HG03565 (cell line): Measurements from ENCODE around the gene KRTAP9-4.
"Not testable (repeated sequence)": the region's sequence is repeated elsewhere in the genome, so short reads cannot be mapped to it uniquely, and the experiment has no call there.

ENCODE experiments used
- ATAC-seq: cut with Tn5 transposase; IDR thresholded peaks from one replicate; pipeline ENCODE4 v1.9.1; 2021; ENCODE audit warnings: mild to moderate bottlenecking, moderate library complexity; ENCODE audit not compliant: unreplicated experiment

KRTAP9-4 gene, protein sequence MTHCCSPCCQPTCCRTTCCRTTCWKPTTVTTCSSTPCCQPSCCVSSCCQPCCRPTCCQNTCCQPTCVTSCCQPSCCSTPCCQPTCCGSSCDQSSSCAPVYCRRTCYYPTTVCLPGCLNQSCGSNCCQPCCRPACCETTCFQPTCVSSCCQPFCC

DNA sequence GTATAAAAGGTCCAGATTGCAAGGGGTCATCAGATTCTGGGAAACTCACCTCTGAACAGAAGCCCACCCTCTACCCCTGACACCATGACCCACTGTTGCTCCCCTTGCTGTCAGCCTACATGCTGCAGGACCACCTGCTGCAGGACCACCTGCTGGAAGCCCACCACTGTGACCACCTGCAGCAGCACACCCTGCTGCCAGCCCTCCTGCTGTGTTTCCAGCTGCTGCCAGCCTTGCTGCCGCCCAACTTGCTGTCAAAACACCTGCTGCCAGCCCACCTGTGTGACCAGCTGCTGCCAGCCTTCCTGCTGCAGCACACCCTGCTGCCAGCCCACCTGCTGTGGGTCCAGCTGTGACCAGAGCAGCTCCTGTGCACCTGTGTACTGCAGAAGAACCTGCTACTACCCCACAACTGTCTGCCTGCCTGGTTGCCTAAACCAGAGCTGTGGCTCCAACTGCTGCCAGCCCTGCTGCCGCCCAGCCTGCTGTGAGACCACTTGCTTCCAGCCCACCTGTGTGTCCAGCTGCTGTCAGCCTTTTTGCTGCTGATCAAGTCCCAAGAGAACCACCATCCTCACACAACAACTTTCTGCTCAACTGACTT lies at the start of gene KRTAP9-4:
Gene KRTAP9-4, plus strand, starts transcription at position 51 of the 604 bp plus-strand sequence. Its CDS starts 34 bp downstream, at position 85.
- not testable (repeated sequence) for ATAC-seq

- ATAC-seq: no peak
Observed at GRCh38 chr17:41211845-41212466, 37.5 kb upstream of the KRTAP9-4 start.

- no peak for ATAC-seq
Observed at GRCh38 chr17:41212524-41213169, 36.8 kb upstream of the KRTAP9-4 start.

DNA sequence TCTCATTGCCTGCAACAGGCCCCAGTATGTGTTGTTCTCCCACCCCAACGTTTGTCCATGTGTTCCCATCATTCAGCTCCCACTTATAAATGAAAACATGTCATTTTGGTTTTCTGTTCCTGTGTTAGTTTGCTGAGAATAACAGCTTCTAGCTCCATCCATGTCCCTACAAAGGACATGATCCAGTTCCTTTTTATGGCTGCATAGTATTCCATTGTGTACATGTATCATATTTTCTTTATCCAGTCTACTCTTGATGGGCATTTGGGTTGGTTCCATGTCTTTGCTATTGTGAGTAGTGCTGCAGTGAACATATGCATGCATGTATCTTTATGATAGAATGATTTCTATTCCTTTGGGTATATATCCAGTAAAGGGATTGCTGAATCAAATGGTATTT lies 33.8 kb upstream of the KRTAP9-4 start:
- ATAC-seq: no peak

DNA sequence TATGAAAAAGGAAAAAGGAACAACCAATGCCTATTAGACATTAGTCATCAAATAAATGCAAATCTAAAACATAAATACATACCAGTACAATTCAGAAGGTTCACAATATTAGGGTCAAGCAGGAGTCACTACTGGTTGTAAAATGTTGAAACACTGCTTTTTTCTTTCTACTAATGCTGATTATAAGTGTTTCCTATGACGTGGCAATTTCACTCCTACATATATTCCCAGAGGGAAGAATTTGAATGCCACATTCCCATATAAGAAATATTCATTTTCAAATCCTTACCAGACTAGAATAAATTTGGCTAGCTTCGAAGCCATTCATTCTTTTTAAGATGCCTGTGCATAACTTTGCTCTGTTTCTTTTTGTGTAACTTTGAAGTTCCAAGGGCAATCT lies 25.7 kb upstream of the KRTAP9-4 start:
- no peak for ATAC-seq

GRCh38 chr17:41226051-41226450 lies 23.4 kb upstream of the KRTAP9-4 start:
- no peak for ATAC-seq

- not testable (repeated sequence) for ATAC-seq
Observed at GRCh38 chr17:41226598-41227095, 22.8 kb upstream of the KRTAP9-4 start, which contains the start of gene KRTAP9-2. Gene KRTAP9-2, plus strand, starts transcription at chr17:41226648. Its CDS starts 7 bp downstream, at chr17:41226655.

DNA sequence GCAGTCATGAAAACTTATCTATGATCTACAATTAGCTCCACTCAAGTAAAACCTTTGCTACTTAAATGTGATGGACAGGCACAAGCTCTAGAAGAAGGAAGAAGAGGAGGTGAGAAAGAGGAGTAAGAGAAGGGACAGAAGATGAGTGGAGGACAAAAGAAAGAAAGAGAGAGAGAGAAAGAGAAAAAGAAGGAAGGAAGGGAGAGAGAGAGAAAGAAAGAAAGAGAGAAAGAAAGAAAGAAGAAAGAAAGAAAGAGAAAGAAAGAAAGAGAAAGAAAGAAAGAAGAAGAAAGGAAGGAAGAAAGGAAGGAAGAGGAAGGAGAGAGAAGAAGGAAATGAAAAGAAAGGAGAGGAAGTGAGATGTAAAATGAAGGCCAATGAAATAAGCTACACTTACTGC lies 19.4 kb upstream of the KRTAP9-4 start:
- no peak for ATAC-seq

- ATAC-seq: no peak
Observed at GRCh38 chr17:41231731-41232130, 17.8 kb upstream of the KRTAP9-4 start.

- ATAC-seq: not testable (repeated sequence)
Observed at GRCh38 chr17:41232399-41233105, 16.9 kb upstream of the KRTAP9-4 start, which contains the start of gene KRTAP9-3. Gene KRTAP9-3, plus strand, starts transcription at chr17:41232449. Its CDS starts 53 bp downstream, at chr17:41232502.

DNA sequence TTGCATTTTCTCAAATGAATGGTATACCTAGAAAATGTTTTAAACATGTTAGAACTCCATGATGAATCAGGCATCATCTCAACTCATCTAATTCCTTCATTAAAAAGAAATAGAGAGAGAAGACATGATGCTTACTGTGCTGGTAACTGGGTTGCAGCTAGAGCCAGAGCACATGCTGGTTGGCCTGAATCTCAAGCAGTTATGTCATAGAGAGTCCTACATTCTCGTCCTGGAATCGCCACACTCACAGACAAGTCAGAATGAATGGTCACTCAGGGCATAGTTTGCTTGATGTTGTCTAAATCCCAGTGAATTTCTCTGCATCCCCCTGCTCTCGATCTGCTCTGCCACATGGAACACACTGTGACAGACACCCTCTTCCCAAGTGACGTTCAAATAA lies 12.4 kb upstream of the KRTAP9-4 start:
- ATAC-seq: not testable (repeated sequence)

GRCh38 chr17:41237949-41238437 lies 11.5 kb upstream of the KRTAP9-4 start, which contains the start of gene KRTAP9-8:
Gene KRTAP9-8, plus strand, starts transcription at chr17:41237999. Its CDS starts 53 bp downstream, at chr17:41238052.
- not testable (repeated sequence) for ATAC-seq

- ATAC-seq: not testable (repeated sequence)
Observed at GRCh38 chr17:41246995-41247787, 2.3 kb upstream of the KRTAP9-4 start.

DNA sequence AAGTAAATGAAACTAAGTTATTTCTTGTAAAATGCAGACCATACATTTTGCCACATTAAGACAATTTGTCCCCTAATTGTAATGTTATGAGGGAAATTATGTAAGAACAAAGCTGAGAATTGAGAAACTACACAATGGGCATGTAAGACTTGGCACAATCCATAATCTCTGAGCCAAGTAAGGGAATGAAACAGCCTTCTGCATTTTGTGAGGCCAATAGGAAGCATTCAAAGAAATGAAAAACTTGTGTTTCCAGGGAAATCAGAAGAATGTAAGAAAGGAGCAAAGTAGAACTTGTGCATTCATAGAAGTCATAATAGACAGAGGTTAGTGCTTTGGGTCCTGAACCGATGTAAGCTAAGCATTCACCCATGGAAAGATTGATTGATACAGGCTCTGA lies 1.8 kb downstream of the KRTAP9-4 start:
- no peak for ATAC-seq

- ATAC-seq: no peak
Observed at GRCh38 chr17:41254861-41255260, 5.4 kb downstream of the KRTAP9-4 start.

DNA sequence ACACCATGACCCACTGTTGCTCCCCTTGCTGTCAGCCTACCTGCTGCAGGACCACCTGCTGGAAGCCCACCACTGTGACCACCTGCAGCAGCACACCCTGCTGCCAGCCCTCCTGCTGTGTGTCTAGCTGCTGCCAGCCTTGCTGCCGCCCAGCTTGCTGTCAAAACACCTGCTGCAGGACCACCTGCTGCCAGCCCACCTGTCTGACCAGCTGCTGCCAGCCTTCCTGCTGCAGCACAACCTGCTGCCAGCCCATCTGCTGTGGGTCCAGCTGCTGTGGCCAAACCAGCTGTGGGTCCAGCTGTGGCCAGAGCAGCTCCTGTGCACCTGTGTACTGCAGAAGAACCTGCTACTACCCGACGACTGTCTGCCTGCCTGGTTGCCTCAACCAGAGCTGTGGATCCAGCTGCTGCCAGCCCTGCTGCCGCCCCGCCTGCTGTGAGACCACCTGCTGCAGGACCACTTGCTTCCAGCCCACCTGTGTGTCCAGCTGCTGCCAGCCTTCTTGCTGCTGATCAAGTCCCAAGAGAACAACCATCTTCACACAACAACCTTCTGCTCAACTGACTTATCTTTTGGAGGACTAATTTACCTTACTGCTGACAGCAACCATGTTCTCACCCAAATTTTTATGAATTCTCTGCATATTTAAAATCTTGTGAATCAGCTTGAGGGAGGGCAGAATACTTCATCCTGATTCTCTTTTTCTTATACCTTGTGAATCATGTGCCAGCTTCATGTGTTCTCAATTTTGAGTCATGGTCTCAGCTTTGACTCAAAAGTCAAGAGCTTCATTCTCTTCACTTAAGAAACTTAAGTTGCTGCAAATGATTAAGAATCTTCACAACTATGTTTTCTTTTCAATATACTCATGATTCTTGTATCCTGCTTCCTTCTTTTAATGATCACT lies 6.1 kb downstream of the KRTAP9-4 start, which contains the start of gene KRTAP9-9:
Gene KRTAP9-9, plus strand, starts transcription at position 4 of the 910 bp plus-strand sequence.
- ATAC-seq: not testable (repeated sequence)

GRCh38 chr17:41256291-41256685 lies 6.8 kb downstream of the KRTAP9-4 start:
- ATAC-seq: no peak

- ATAC-seq: no peak
Observed at GRCh38 chr17:41258406-41258805, 8.9 kb downstream of the KRTAP9-4 start.
